DOHH2 (cell line): ENCODE results near the gene PRDM15.

ENCODE experiments used
- EZH2phosphoT487 ChIP-seq: fragments of 200-600 bp; sonication (generic); IDR thresholded peaks from 2 replicates; pipeline ENCODE4 v1.6.1; 2017; ENCODE audit warnings: borderline replicate concordance, mild to moderate bottlenecking, antibody characterized with exemption, low read length, moderate library complexity, mixed read lengths
- TF ChIP-seq, protein P1 (sequence below): fragments of 200-600 bp; sonication (generic); IDR thresholded peaks from one replicate; pipeline ENCODE4 v1.5.1; 2014; ENCODE audit warnings: antibody characterized with exemption, mild to moderate bottlenecking, low read depth, low read length; ENCODE audit not compliant: poor library complexity, severe bottlenecking

DNA sequence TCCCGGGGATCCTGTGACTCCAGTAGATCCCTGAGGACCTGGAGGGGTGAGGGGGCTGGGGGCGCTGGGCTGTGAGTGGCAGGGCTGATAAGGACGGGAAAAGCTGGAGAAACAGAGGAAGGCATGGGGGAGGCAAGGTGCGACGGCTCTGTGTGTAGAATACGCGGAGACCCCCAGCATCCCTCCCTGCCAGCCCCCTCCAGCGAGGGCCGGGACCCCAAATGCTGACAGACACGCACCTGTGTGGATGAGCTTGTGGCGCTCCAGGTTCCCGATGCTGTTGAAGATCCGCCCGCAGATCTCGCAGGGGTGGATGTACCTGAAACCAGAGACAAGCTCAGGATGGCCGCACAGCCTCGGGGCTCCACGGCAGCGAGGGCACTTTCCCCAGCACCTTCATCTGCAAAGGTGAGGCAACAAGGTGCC, 59.3 kb downstream of the PRDM15 start:
- TF ChIP-seq, protein P1, sequence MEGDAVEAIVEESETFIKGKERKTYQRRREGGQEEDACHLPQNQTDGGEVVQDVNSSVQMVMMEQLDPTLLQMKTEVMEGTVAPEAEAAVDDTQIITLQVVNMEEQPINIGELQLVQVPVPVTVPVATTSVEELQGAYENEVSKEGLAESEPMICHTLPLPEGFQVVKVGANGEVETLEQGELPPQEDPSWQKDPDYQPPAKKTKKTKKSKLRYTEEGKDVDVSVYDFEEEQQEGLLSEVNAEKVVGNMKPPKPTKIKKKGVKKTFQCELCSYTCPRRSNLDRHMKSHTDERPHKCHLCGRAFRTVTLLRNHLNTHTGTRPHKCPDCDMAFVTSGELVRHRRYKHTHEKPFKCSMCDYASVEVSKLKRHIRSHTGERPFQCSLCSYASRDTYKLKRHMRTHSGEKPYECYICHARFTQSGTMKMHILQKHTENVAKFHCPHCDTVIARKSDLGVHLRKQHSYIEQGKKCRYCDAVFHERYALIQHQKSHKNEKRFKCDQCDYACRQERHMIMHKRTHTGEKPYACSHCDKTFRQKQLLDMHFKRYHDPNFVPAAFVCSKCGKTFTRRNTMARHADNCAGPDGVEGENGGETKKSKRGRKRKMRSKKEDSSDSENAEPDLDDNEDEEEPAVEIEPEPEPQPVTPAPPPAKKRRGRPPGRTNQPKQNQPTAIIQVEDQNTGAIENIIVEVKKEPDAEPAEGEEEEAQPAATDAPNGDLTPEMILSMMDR, result no peak
- TF ChIP-seq EZH2phosphoT487, result no peak
